ENCODE results near the gene ARHGAP26. TPM values are rescaled to one million over a fixed set of nuclear protein-coding genes. Genes with fewer than 3 reads are reported as not detected.
"Not testable (repeated sequence)": the region's sequence is repeated elsewhere in the genome, so short reads cannot be mapped to it uniquely, and the experiment has no call there.

ARHGAP26 gene
- polyA plus RNA-seq, 1 donor (not counting 4 experiments of a cell fraction or from before 2014, with no cell fraction given), result 3.9 TPM

GRCh38 chr5:142947427-142947709, 177.2 kb downstream of the ARHGAP26 start:
- dilution Hi-C loops (cut with MboI; ENCODE audit: extremely low pct_ligation_motif_present, low sequenced_read_pairs), result no loop called here

GRCh38 chr5:142952229-142952628, 182.1 kb downstream of the ARHGAP26 start:
- no peak overlapping the region for H3K9ac ChIP-seq (ENCODE audit: control insufficient read depth, extremely low read depth, insufficient read depth, low read length)
- dilution Hi-C loops (cut with MboI; ENCODE audit: extremely low pct_ligation_motif_present, low sequenced_read_pairs), result no loop called here
- H3K4me3 ChIP-seq (ENCODE audit: control insufficient read depth in 2 of 3, extremely low read depth in 1 of 3, insufficient read depth in 2 of 3, low read depth in 1 of 3, low read length in 3 of 3), result no peak overlapping the region
- DNase-seq (ENCODE audit: low read depth, low spot score) (no peak), FAIRE-seq (no peak)
- TF ChIP-seq CTCF (optimal IDR thresholded peaks at IDR 0.05 in 1 of 3, IDR thresholded peaks at IDR 0.05 in 1 of 3, conservative IDR thresholded peaks at IDR 0.05 in 1 of 3; ENCODE audit: extremely low read depth in 1 of 3, insufficient read depth in 2 of 3, low read length in 3 of 3), result no peak
- TF ChIP-seq EZH2 (IDR thresholded peaks at IDR 0.05; ENCODE audit: low read length), result no peak
- H4K20me1 ChIP-seq (ENCODE audit: control insufficient read depth, extremely low read depth, insufficient read depth, low read length), result no peaks in the 10 kb centered on the region
- H3K79me2 ChIP-seq (ENCODE audit: control insufficient read depth, insufficient read depth, low read length), result no peaks in the 10 kb centered on the region
- peaks cover 0 to 3% of the 10 kb centered on the region in 2 experiments for H3K36me3 ChIP-seq (ENCODE audit: control insufficient read depth in 2 of 2, extremely low read depth in 1 of 2, insufficient read depth in 2 of 2, low read length in 2 of 2)
- H3K27ac ChIP-seq (ENCODE audit: control insufficient read depth, insufficient read depth, low read length), result no peak overlapping the region
- H3K9me3 ChIP-seq (ENCODE audit: control insufficient read depth, low read depth, low read length), result no peaks in the 10 kb centered on the region
- no peaks in the 10 kb centered on the region for H3K9me1 ChIP-seq (ENCODE audit: control insufficient read depth, extremely low read depth, insufficient read depth, low read length)
- H3K4me1 ChIP-seq (ENCODE audit: control insufficient read depth, extremely low read depth, insufficient read depth, low read length), result no peaks in the 10 kb centered on the region
- H3K4me2 ChIP-seq (ENCODE audit: control insufficient read depth, extremely low read depth, insufficient read depth, low read depth, low read length), result no peak overlapping the region
- no peaks in the 10 kb centered on the region for H3K27me3 ChIP-seq (ENCODE audit: control insufficient read depth, extremely low read depth, insufficient read depth, low read length)
- H2AFZ ChIP-seq (ENCODE audit: control insufficient read depth, low read length), result no peak overlapping the region

More at GRCh38 chr5:142947427-142947709, 177.2 kb downstream of the ARHGAP26 start:
- H3K9ac ChIP-seq (ENCODE audit: control insufficient read depth, extremely low read depth, insufficient read depth, low read length), result no peak overlapping the region
- no peaks in the 10 kb centered on the region for H3K9me3 ChIP-seq (ENCODE audit: control insufficient read depth, low read depth, low read length)
- H2AFZ ChIP-seq (ENCODE audit: control insufficient read depth, low read length), result no peak overlapping the region
- H3K79me2 ChIP-seq (ENCODE audit: control insufficient read depth, insufficient read depth, low read length), result no peaks in the 10 kb centered on the region
- no peak overlapping the region for H3K4me2 ChIP-seq (ENCODE audit: control insufficient read depth, extremely low read depth, insufficient read depth, low read depth, low read length)
- H3K27ac ChIP-seq (ENCODE audit: control insufficient read depth, insufficient read depth, low read length), result no peak overlapping the region
- H3K27me3 ChIP-seq (ENCODE audit: control insufficient read depth, extremely low read depth, insufficient read depth, low read length), result no peaks in the 10 kb centered on the region
- no peaks in the 10 kb centered on the region for H3K9me1 ChIP-seq (ENCODE audit: control insufficient read depth, extremely low read depth, insufficient read depth, low read length)
- no peaks in the 10 kb centered on the region for H3K4me1 ChIP-seq (ENCODE audit: control insufficient read depth, extremely low read depth, insufficient read depth, low read length)
- TF ChIP-seq CTCF (optimal IDR thresholded peaks at IDR 0.05 in 1 of 3, IDR thresholded peaks at IDR 0.05 in 1 of 3, conservative IDR thresholded peaks at IDR 0.05 in 1 of 3; ENCODE audit: extremely low read depth in 1 of 3, insufficient read depth in 2 of 3, low read length in 3 of 3) (no peak), EZH2 (IDR thresholded peaks at IDR 0.05; ENCODE audit: low read length) (no peak)
- H4K20me1 ChIP-seq (ENCODE audit: control insufficient read depth, extremely low read depth, insufficient read depth, low read length), result no peaks in the 10 kb centered on the region
- H3K36me3 ChIP-seq (ENCODE audit: control insufficient read depth in 2 of 2, extremely low read depth in 1 of 2, insufficient read depth in 2 of 2, low read length in 2 of 2), result peaks cover 0 to 3% of the 10 kb centered on the region in 2 experiments
- no peak for DNase-seq (ENCODE audit: low read depth, low spot score)
- no peak for FAIRE-seq
- H3K4me3 ChIP-seq (ENCODE audit: control insufficient read depth in 2 of 3, extremely low read depth in 1 of 3, insufficient read depth in 2 of 3, low read depth in 1 of 3, low read length in 3 of 3), result no peak overlapping the region

- H3K4me3 ChIP-seq (ENCODE audit: control insufficient read depth in 2 of 3, extremely low read depth in 1 of 3, insufficient read depth in 2 of 3, low read depth in 1 of 3, low read length in 3 of 3); H3K9me3 ChIP-seq (ENCODE audit: control insufficient read depth, low read depth, low read length); H2AFZ ChIP-seq (ENCODE audit: control insufficient read depth, low read length); DNase-seq (ENCODE audit: low read depth, low spot score); H3K4me1 ChIP-seq (ENCODE audit: control insufficient read depth, extremely low read depth, insufficient read depth, low read length); dilution Hi-C loops (cut with MboI; ENCODE audit: extremely low pct_ligation_motif_present, low sequenced_read_pairs); H3K36me3 ChIP-seq (ENCODE audit: control insufficient read depth in 2 of 2, extremely low read depth in 1 of 2, insufficient read depth in 2 of 2, low read length in 2 of 2); H3K27ac ChIP-seq (ENCODE audit: control insufficient read depth, insufficient read depth, low read length); H3K27me3 ChIP-seq (ENCODE audit: control insufficient read depth, extremely low read depth, insufficient read depth, low read length); H3K9ac ChIP-seq (ENCODE audit: control insufficient read depth, extremely low read depth, insufficient read depth, low read length); FAIRE-seq; H3K4me2 ChIP-seq (ENCODE audit: control insufficient read depth, extremely low read depth, insufficient read depth, low read depth, low read length); H3K79me2 ChIP-seq (ENCODE audit: control insufficient read depth, insufficient read depth, low read length); H4K20me1 ChIP-seq (ENCODE audit: control insufficient read depth, extremely low read depth, insufficient read depth, low read length); H3K9me1 ChIP-seq (ENCODE audit: control insufficient read depth, extremely low read depth, insufficient read depth, low read length): not testable (repeated sequence)
Observed at GRCh38 chr5:142952871-142953270, 182.7 kb downstream of the ARHGAP26 start.

Data from keratinocyte (primary cell).